C4-2B (cell line): ENCODE measurements around the gene SPRED2.

Experiments
- ZFX ChIP-seq: fragments of 450-650 bp; IDR thresholded peaks from 2 replicates; pipeline ENCODE4 v1.6.1; 2017
- TF ChIP-seq, protein P1 (sequence below): fragments of 450-650 bp; conservative IDR thresholded peaks from 2 replicates; pipeline ENCODE4 v1.5.1; 2017; ENCODE audit warnings: mild to moderate bottlenecking

DNA sequence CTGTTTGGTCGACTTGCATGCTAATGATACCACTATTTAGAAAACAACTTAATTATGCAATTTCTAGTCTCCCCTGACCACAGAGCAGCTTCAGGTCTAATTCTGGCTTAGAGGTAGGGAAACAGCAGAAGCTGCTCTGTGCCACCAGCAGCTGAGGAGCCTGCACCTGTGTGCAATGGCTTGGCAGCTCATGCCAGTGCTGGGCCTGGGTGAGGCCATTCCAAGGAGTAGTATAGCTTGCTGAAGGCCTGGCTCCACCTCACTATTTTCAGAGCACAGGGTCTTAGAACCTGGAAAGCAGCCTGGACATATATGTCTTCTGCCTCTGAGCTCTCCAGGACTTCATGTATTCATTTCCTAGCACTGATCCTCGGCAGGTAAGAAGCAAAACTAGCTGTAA, 62.8 kb downstream of the SPRED2 start:
- TF ChIP-seq, protein P1, sequence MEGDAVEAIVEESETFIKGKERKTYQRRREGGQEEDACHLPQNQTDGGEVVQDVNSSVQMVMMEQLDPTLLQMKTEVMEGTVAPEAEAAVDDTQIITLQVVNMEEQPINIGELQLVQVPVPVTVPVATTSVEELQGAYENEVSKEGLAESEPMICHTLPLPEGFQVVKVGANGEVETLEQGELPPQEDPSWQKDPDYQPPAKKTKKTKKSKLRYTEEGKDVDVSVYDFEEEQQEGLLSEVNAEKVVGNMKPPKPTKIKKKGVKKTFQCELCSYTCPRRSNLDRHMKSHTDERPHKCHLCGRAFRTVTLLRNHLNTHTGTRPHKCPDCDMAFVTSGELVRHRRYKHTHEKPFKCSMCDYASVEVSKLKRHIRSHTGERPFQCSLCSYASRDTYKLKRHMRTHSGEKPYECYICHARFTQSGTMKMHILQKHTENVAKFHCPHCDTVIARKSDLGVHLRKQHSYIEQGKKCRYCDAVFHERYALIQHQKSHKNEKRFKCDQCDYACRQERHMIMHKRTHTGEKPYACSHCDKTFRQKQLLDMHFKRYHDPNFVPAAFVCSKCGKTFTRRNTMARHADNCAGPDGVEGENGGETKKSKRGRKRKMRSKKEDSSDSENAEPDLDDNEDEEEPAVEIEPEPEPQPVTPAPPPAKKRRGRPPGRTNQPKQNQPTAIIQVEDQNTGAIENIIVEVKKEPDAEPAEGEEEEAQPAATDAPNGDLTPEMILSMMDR, result no peak
- no peak for TF ChIP-seq ZFX
